HepG2 (cell line): Measurements from ENCODE around the gene DNAJC5. TPM values are rescaled to one million over a fixed set of nuclear protein-coding genes. Genes with fewer than 3 reads are reported as not detected.

Experiments used
- AFF4 ChIP-seq: sonication (generic); formaldehyde crosslinking; IDR thresholded peaks from 2 replicates; pipeline ENCODE4 v1.4.0; 2020; ENCODE audit warnings: missing genetic modification reagents
- ARID3A ChIP-seq: IDR thresholded peaks from 2 replicates; pipeline ENCODE4 v1.6.1; 2012; ENCODE audit warnings: low read depth, low read length, improper control_type of control experiment
- CCAR2 ChIP-seq: fragments of 200-400 bp; formaldehyde crosslinking; optimal IDR thresholded peaks from 2 replicates; pipeline ENCODE3; 2018; ENCODE audit warnings: low read depth, mild to moderate bottlenecking, low read length, moderate library complexity
- ELK4 ChIP-seq: sonication (generic); formaldehyde crosslinking; IDR thresholded peaks from 2 replicates; pipeline ENCODE4 v1.9.0; 2021; ENCODE audit warnings: missing genetic modification reagents, borderline replicate concordance
- HNF4G ChIP-seq, 2 experiments: sonication (generic) in 1 of 2; formaldehyde crosslinking in 1 of 2; IDR thresholded peaks; 2 replicates each; pipeline versions ENCODE4 v1.4.0 to v1.6.1; 2011 to 2020; ENCODE audit warnings: borderline replicate concordance in 2 of 2, low read depth in 2 of 2, mild to moderate bottlenecking in 2 of 2, low read length in 1 of 2, missing genetic modification reagents in 1 of 2, moderate library complexity in 1 of 2
- KLF9 ChIP-seq: IDR thresholded peaks from 2 replicates; pipeline ENCODE4 v1.6.1; 2016; ENCODE audit warnings: low read depth
- MAFF ChIP-seq: IDR thresholded peaks from 2 replicates; pipeline ENCODE4 v1.6.1; 2011; ENCODE audit warnings: low read depth, low read length, improper control_type of control experiment
- NFRKB ChIP-seq: fragments of 450-650 bp; IDR thresholded peaks from 2 replicates; pipeline ENCODE4 v1.6.1; 2017
- NRL ChIP-seq: sonication (generic); formaldehyde crosslinking; IDR thresholded peaks from 2 replicates; pipeline ENCODE4 v1.5.0; 2020; ENCODE audit warnings: missing genetic modification reagents, mild to moderate bottlenecking, moderate library complexity, borderline replicate concordance
- ZNF281 ChIP-seq: sonication (generic); formaldehyde crosslinking; IDR thresholded peaks from 2 replicates; pipeline ENCODE4 v1.4.0; 2020; ENCODE audit warnings: missing genetic modification reagents, borderline replicate concordance
- ZNF484 ChIP-seq: sonication (generic); formaldehyde crosslinking; IDR thresholded peaks from 2 replicates; pipeline ENCODE4 v1.5.1; 2020; ENCODE audit warnings: mild to moderate bottlenecking, low read depth, missing genetic modification reagents, borderline replicate concordance
- ZNF550 ChIP-seq: sonication (generic); formaldehyde crosslinking; IDR thresholded peaks from 2 replicates; pipeline ENCODE4 v1.4.0; 2020; ENCODE audit warnings: mild to moderate bottlenecking, missing genetic modification reagents, borderline replicate concordance
- ZNF577 ChIP-seq: sonication (generic); formaldehyde crosslinking; IDR thresholded peaks from 2 replicates; pipeline ENCODE4 v1.4.0; 2020; ENCODE audit warnings: mild to moderate bottlenecking, low read depth, missing genetic modification reagents, borderline replicate concordance
- ZNF678 ChIP-seq: sonication (generic); formaldehyde crosslinking; IDR thresholded peaks from 2 replicates; pipeline ENCODE4 v1.4.0; 2020; ENCODE audit warnings: mild to moderate bottlenecking, missing genetic modification reagents
- ZNF691 ChIP-seq: sonication (generic); formaldehyde crosslinking; IDR thresholded peaks from 2 replicates; pipeline ENCODE4 v1.4.0; 2020; ENCODE audit warnings: missing genetic modification reagents, low read depth, mild to moderate bottlenecking, borderline replicate concordance
- ZNF841 ChIP-seq: sonication (generic); formaldehyde crosslinking; IDR thresholded peaks from 2 replicates; pipeline ENCODE4 v1.8.1; 2023; ENCODE audit warnings: missing genetic modification reagents, borderline replicate concordance
- ZSCAN20 ChIP-seq: sonication (generic); formaldehyde crosslinking; IDR thresholded peaks from 2 replicates; pipeline ENCODE4 v1.4.0; 2020; ENCODE audit warnings: missing genetic modification reagents, mild to moderate bottlenecking, borderline replicate concordance
- polyA plus RNA-seq, 8 experiments: library from polyadenylated mRNA; depleted of rRNA in 3 of 8; stranded (reverse) in 7 of 8; unstranded in 1 of 8; fragments of >200 nt; fragmentation: Illumina TruSeq in 4 of 8; extraction: Trizol in 4 of 8; gene quantifications; 2 replicates each; pipeline versions ENCODE4 v1.2.1 to v1.2.3, GENCODE V29; 2011 to 2016; ENCODE audit warnings: low read depth in 4 of 8, missing spikeins in 1 of 8, mixed read lengths in 1 of 8; ENCODE audit not compliant: insufficient read depth in 1 of 8
- total RNA-seq, 5 experiments: library from RNA; depleted of rRNA; stranded (reverse); fragments of >200 nt; fragmentation: Illumina TruSeq; extraction: Trizol; gene quantifications; 2 replicates each; pipeline ENCODE4 v1.2.3, GENCODE V29; 2016; ENCODE audit warnings: low read depth in 1 of 5

Gene DNAJC5
- total and polyA plus RNA-seq, 2 of the 13 experiments (the other 11 are each of a cell fraction or from before 2014, with no cell fraction given): 42.8 to 64.5 TPM

GRCh38 chr20:63894358-63895201, at the start of gene DNAJC5 (continued):
- no peak for TF ChIP-seq ELK4 (CRISPR knock-in tag)
- peak; percentile 51; the same call in 1 of the 2 replicates for TF ChIP-seq ZNF281 (CRISPR knock-in tag)
- no peak for TF ChIP-seq ZNF577 (CRISPR knock-in tag)
- TF ChIP-seq CCAR2: no peak
- no peak for TF ChIP-seq ZNF678 (CRISPR knock-in tag)
- TF ChIP-seq ZNF484 (CRISPR knock-in tag): peak; percentile 25; the same call in 1 of the 2 replicates
- no peak for TF ChIP-seq MAFF
- no peak for TF ChIP-seq AFF4 (CRISPR knock-in tag)
- TF ChIP-seq ZNF841 (CRISPR knock-in tag): no peak
- TF ChIP-seq ZNF550 (CRISPR knock-in tag): no peak
- peak; percentile 99 for TF ChIP-seq NRL (CRISPR knock-in tag)
- TF ChIP-seq ZNF691 (CRISPR knock-in tag): no peak; the same call in 1 of the 2 replicates
- no peak; the same call in 1 of the 2 replicates for TF ChIP-seq ZSCAN20 (CRISPR knock-in tag)
- TF ChIP-seq KLF9 (CRISPR knock-in tag): no peak
- no peak for TF ChIP-seq HNF4G (IDR thresholded peaks at IDR 0.05; ENCODE audit: borderline replicate concordance, low read depth, low read length)
- TF ChIP-seq HNF4G (CRISPR knock-in tag; IDR thresholded peaks at IDR 0.05; ENCODE audit: borderline replicate concordance, low read depth): no peak; the same call in 1 of the 2 replicates
- TF ChIP-seq ARID3A: no peak
- TF ChIP-seq NFRKB: no peak
